HepG2 (cell line): ENCODE measurements around the gene SF3A2. TPM values are rescaled to one million over a fixed set of nuclear protein-coding genes. Genes with fewer than 3 reads are reported as not detected.

ENCODE experiments used
- CREM ChIP-seq, 2 experiments: sonication (generic) in 1 of 2; formaldehyde crosslinking in 1 of 2; IDR thresholded peaks; 2 replicates each; pipeline versions ENCODE4 v1.4.0 to v1.6.1; 2016 to 2020; ENCODE audit warnings: antibody characterized with exemption in 1 of 2, mild to moderate bottlenecking in 1 of 2, missing genetic modification reagents in 1 of 2
- DNMT3B ChIP-seq: conservative IDR thresholded peaks from 2 replicates; pipeline ENCODE4 v1.6.1; 2016; ENCODE audit warnings: missing biosample characterization, control low read depth
- FOSL1 ChIP-seq: sonication (generic); formaldehyde crosslinking; IDR thresholded peaks from 2 replicates; pipeline ENCODE4 v1.9.0; 2021; ENCODE audit warnings: missing genetic modification reagents, borderline replicate concordance
- FOXJ3 ChIP-seq: sonication (generic); formaldehyde crosslinking; IDR thresholded peaks from 2 replicates; pipeline ENCODE4 v1.4.0; 2020; ENCODE audit warnings: missing genetic modification reagents, mild to moderate bottlenecking, borderline replicate concordance
- GABPB1 ChIP-seq: IDR thresholded peaks from 2 replicates; pipeline ENCODE4 v1.6.1; 2016; ENCODE audit warnings: mild to moderate bottlenecking, missing genetic modification reagents, moderate library complexity, missing compliant biosample characterization
- HES4 ChIP-seq: sonication (generic); formaldehyde crosslinking; IDR thresholded peaks from 2 replicates; pipeline ENCODE4 v1.9.0; 2021; ENCODE audit warnings: mild to moderate bottlenecking, missing genetic modification reagents, borderline replicate concordance
- KLF16 ChIP-seq, 2 experiments: sonication (generic) in 1 of 2; formaldehyde crosslinking in 1 of 2; IDR thresholded peaks; 2 replicates each; pipeline versions ENCODE4 v1.6.1 to v1.8.0; 2016 to 2023; ENCODE audit warnings: missing genetic modification reagents in 2 of 2, missing compliant biosample characterization in 1 of 2
- KLF9 ChIP-seq: IDR thresholded peaks from 2 replicates; pipeline ENCODE4 v1.6.1; 2016; ENCODE audit warnings: low read depth
- MTF1 ChIP-seq: sonication (generic); formaldehyde crosslinking; IDR thresholded peaks from 2 replicates; pipeline ENCODE4 v1.5.0; 2020; ENCODE audit warnings: missing genetic modification reagents
- PCBP1 ChIP-seq: fragments of 200-400 bp; formaldehyde crosslinking; IDR thresholded peaks from 2 replicates; pipeline ENCODE4 v1.6.1; 2017; ENCODE audit warnings: mild to moderate bottlenecking, low read depth, low read length, borderline replicate concordance
- REXO4 ChIP-seq: sonication (generic); formaldehyde crosslinking; IDR thresholded peaks from 2 replicates; pipeline ENCODE4 v1.8.0; 2022; ENCODE audit warnings: missing genetic modification reagents, mild to moderate bottlenecking, borderline replicate concordance
- SOX13 ChIP-seq, 3 experiments: fragments of 450-650 bp in 1 of 3; sonication (generic) in 1 of 3; formaldehyde crosslinking in 1 of 3; IDR thresholded peaks in 2 of 3; conservative IDR thresholded peaks in 1 of 3; 2 replicates each; pipeline versions ENCODE4 v1.5.0 to v1.6.1; 2016 to 2020; ENCODE audit warnings: antibody characterized with exemption in 1 of 3, mild to moderate bottlenecking in 1 of 3, missing compliant biosample characterization in 1 of 3, missing genetic modification reagents in 1 of 3, moderate library complexity in 1 of 3
- SP140L ChIP-seq: sonication (generic); formaldehyde crosslinking; IDR thresholded peaks from 2 replicates; pipeline ENCODE4 v1.4.0; 2020; ENCODE audit warnings: missing genetic modification reagents, borderline replicate concordance
- TCF12 ChIP-seq, 2 experiments: fragments of 450-650 bp in 1 of 2; sonication (generic) in 1 of 2; formaldehyde crosslinking in 1 of 2; IDR thresholded peaks; 2 replicates each; pipeline versions ENCODE4 v1.6.1 to v1.8.0; 2017 to 2022; ENCODE audit warnings: antibody characterized with exemption in 1 of 2, mild to moderate bottlenecking in 1 of 2, missing genetic modification reagents in 1 of 2, moderate library complexity in 1 of 2
- ZBTB2 ChIP-seq: sonication (generic); formaldehyde crosslinking; IDR thresholded peaks from 2 replicates; pipeline ENCODE4 v1.8.0; 2022; ENCODE audit warnings: low read depth, missing genetic modification reagents
- ZC3H4 ChIP-seq: sonication (generic); formaldehyde crosslinking; IDR thresholded peaks from 2 replicates; pipeline ENCODE4 v1.4.0; 2020; ENCODE audit warnings: missing genetic modification reagents, borderline replicate concordance
- ZFYVE20 ChIP-seq: sonication (generic); formaldehyde crosslinking; IDR thresholded peaks from 2 replicates; pipeline ENCODE4 v1.8.0; 2023; ENCODE audit warnings: low read depth, mild to moderate bottlenecking, moderate library complexity, missing genetic modification reagents, borderline replicate concordance
- ZNF20 ChIP-seq: sonication (generic); formaldehyde crosslinking; IDR thresholded peaks from 2 replicates; pipeline ENCODE4 v1.4.0; 2020; ENCODE audit warnings: mild to moderate bottlenecking, moderate library complexity, missing genetic modification reagents
- ZNF275 ChIP-seq: sonication (generic); formaldehyde crosslinking; IDR thresholded peaks from 2 replicates; pipeline ENCODE4 v1.8.0; 2022; ENCODE audit warnings: missing genetic modification reagents, mild to moderate bottlenecking, inconsistent platforms, borderline replicate concordance
- ZNF556 ChIP-seq: sonication (generic); formaldehyde crosslinking; IDR thresholded peaks from 2 replicates; pipeline ENCODE4 v1.4.0; 2020; ENCODE audit warnings: mild to moderate bottlenecking, missing genetic modification reagents, borderline replicate concordance
- ZNF567 ChIP-seq: sonication (generic); formaldehyde crosslinking; IDR thresholded peaks from 2 replicates; pipeline ENCODE4 v1.8.1; 2023; ENCODE audit warnings: mild to moderate bottlenecking, missing genetic modification reagents, borderline replicate concordance
- ZNF572 ChIP-seq: sonication (generic); formaldehyde crosslinking; IDR thresholded peaks from 2 replicates; pipeline ENCODE4 v1.5.1; 2020; ENCODE audit warnings: mild to moderate bottlenecking, missing genetic modification reagents
- ZNF850 ChIP-seq: sonication (generic); formaldehyde crosslinking; conservative IDR thresholded peaks from 2 replicates; pipeline ENCODE4 v1.9.0; 2021; ENCODE audit warnings: mild to moderate bottlenecking, missing genetic modification reagents
- ZZZ3 ChIP-seq: sonication (generic); formaldehyde crosslinking; IDR thresholded peaks from 2 replicates; pipeline ENCODE4 v1.4.0; 2020; ENCODE audit warnings: missing genetic modification reagents, mild to moderate bottlenecking, borderline replicate concordance
- polyA plus RNA-seq, 8 experiments: library from polyadenylated mRNA; depleted of rRNA in 3 of 8; stranded (reverse) in 7 of 8; unstranded in 1 of 8; fragments of >200 nt; fragmentation: Illumina TruSeq in 4 of 8; extraction: Trizol in 4 of 8; gene quantifications; 2 replicates each; pipeline versions ENCODE4 v1.2.1 to v1.2.3, GENCODE V29; 2011 to 2016; ENCODE audit warnings: low read depth in 4 of 8, missing spikeins in 1 of 8, mixed read lengths in 1 of 8; ENCODE audit not compliant: insufficient read depth in 1 of 8
- total RNA-seq, 5 experiments: library from RNA; depleted of rRNA; stranded (reverse); fragments of >200 nt; fragmentation: Illumina TruSeq; extraction: Trizol; gene quantifications; 2 replicates each; pipeline ENCODE4 v1.2.3, GENCODE V29; 2016; ENCODE audit warnings: low read depth in 1 of 5
- TF ChIP-seq, protein P1 (sequence below): sonication (generic); formaldehyde crosslinking; IDR thresholded peaks from 2 replicates; pipeline ENCODE4 v1.4.0; 2020; ENCODE audit warnings: missing genetic modification reagents
- TF ChIP-seq, protein P2 (sequence below): sonication (generic); formaldehyde crosslinking; conservative IDR thresholded peaks from 2 replicates; pipeline ENCODE4 v1.5.0; 2020; ENCODE audit warnings: missing genetic modification reagents

Gene SF3A2
- total and polyA plus RNA-seq, 2 of the 13 experiments (the other 11 are each of a cell fraction or from before 2014, with no cell fraction given) = 8.6 to 8.8 TPM

- TF ChIP-seq GABPB1 (CRISPR knock-in tag) (no peak), FOXJ3 (CRISPR knock-in tag) (0 out of 2 replicates have a peak, but pooled peaks have one; percentile 33), HES4 (CRISPR knock-in tag) (0 out of 2 replicates have a peak, but pooled peaks have one; percentile 49), PCBP1 (0 out of 2 replicates have a peak, but pooled peaks have one; percentile 9), ZNF556 (CRISPR knock-in tag) (no peak), KLF9 (CRISPR knock-in tag) (no peak), REXO4 (CRISPR knock-in tag) (no peak), ZNF20 (no peak), FOSL1 (CRISPR knock-in tag) (no peak), ZZZ3 (CRISPR knock-in tag) (0 out of 2 replicates have a peak, but pooled peaks have one; percentile 53), SP140L (CRISPR knock-in tag) (0 out of 2 replicates have a peak, but pooled peaks have one; percentile 23), ZBTB2 (CRISPR knock-in tag) (no peak), KLF16 (CRISPR knock-in tag; IDR thresholded peaks at IDR 0.05) (no peak), SOX13 (IDR thresholded peaks at IDR 0.05) (no peak), SOX13 (CRISPR knock-in tag; conservative IDR thresholded peaks at IDR 0.05 in 1 of 2, IDR thresholded peaks at IDR 0.05 in 1 of 2) (no peak), ZNF567 (0 out of 2 replicates have a peak, but pooled peaks have one; percentile 28), ZNF572 (CRISPR knock-in tag) (no peak), CREM (IDR thresholded peaks at IDR 0.05) (no peak), CREM (CRISPR knock-in tag; IDR thresholded peaks at IDR 0.05) (no peak), DNMT3B (no peak), ZNF275 (CRISPR knock-in tag) (no peak), ZFYVE20 (0 out of 2 replicates have a peak, but pooled peaks have one; percentile 13), ZNF850 (CRISPR knock-in tag) (no peak), TCF12 (IDR thresholded peaks at IDR 0.05) (no peak), TCF12 (CRISPR knock-in tag; IDR thresholded peaks at IDR 0.05) (no peak), ZC3H4 (CRISPR knock-in tag) (no peak), MTF1 (CRISPR knock-in tag) (0 out of 2 replicates have a peak, but pooled peaks have one; percentile 65)
- TF ChIP-seq, protein P1, sequence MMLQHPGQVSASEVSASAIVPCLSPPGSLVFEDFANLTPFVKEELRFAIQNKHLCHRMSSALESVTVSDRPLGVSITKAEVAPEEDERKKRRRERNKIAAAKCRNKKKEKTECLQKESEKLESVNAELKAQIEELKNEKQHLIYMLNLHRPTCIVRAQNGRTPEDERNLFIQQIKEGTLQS (CRISPR knock-in tag) = no peak
- TF ChIP-seq, protein P2, sequence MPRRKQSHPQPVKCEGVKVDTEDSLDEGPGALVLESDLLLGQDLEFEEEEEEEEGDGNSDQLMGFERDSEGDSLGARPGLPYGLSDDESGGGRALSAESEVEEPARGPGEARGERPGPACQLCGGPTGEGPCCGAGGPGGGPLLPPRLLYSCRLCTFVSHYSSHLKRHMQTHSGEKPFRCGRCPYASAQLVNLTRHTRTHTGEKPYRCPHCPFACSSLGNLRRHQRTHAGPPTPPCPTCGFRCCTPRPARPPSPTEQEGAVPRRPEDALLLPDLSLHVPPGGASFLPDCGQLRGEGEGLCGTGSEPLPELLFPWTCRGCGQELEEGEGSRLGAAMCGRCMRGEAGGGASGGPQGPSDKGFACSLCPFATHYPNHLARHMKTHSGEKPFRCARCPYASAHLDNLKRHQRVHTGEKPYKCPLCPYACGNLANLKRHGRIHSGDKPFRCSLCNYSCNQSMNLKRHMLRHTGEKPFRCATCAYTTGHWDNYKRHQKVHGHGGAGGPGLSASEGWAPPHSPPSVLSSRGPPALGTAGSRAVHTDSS = no peak
Measured at GRCh38 chr19:2252797-2253105, 16.1 kb downstream of the SF3A2 start (continued).
